Muscle of leg (tissue), 11 donors: ENCODE measurements around the gene SDF4. TPM values are rescaled to one million over a fixed set of nuclear protein-coding genes. Genes with fewer than 3 reads are reported as not detected.
"Not testable (repeated sequence)": the region's sequence is repeated elsewhere in the genome, so short reads cannot be mapped to it uniquely, and the experiment has no call there.

Experiments
- DNase-seq: peaks from one replicate; pipeline ENCODE4 v3.0.0; 2013
- H3K27ac ChIP-seq: one replicate; pipeline ENCODE4 v1.5.1; 2013; ENCODE audit warnings: mild to moderate bottlenecking, low read length, control low read depth
- H3K27me3 ChIP-seq: one replicate; pipeline ENCODE4 v1.6.1; 2013; ENCODE audit warnings: low read length; ENCODE audit not compliant: control insufficient read depth, insufficient read depth
- H3K36me3 ChIP-seq: one replicate; pipeline ENCODE4 v1.6.1; 2013; ENCODE audit warnings: low read length; ENCODE audit not compliant: control insufficient read depth, insufficient read depth
- H3K4me1 ChIP-seq: one replicate; pipeline ENCODE4 v1.6.1; 2013; ENCODE audit warnings: low read length; ENCODE audit not compliant: control insufficient read depth, insufficient read depth
- H3K4me3 ChIP-seq: one replicate; pipeline ENCODE4 v1.5.1; 2013; ENCODE audit warnings: low read length, control low read depth
- H3K9me3 ChIP-seq: replicated peaks from 2 replicates; pipeline ENCODE4 v1.6.1; 2013; ENCODE audit warnings: low read depth, low read length; ENCODE audit not compliant: control insufficient read depth
- WGBS: methylation state at CpG from one replicate; pipeline ENCODE4 v1.1.5; 2013; ENCODE audit warnings: missing lambda C conversion rate; ENCODE audit not compliant: insufficient coverage; 5-methylcytosine and 5-hydroxymethylcytosine counted together
- polyA plus RNA-seq, 8 donors: library from polyadenylated mRNA; unstranded; fragments of 120-200 nt; gene quantifications; one replicate each; pipeline versions ENCODE4 v1.2.1 to v1.2.3, GENCODE V29; 2013; ENCODE audit warnings: inconsistent platforms in 1 of 8, low replicate concordance in 1 of 8; ENCODE audit not compliant: insufficient read length in 8 of 8, insufficient read depth in 1 of 8
- total RNA-seq: library from RNA; stranded (reverse); fragments of 120-200 nt; gene quantifications from one replicate; pipeline ENCODE4 v1.2.4, GENCODE V29; 2013

The SDF4 gene
- total and polyA plus RNA-seq, 9 donors: 57.2 to 117 (median 98.6) TPM

DNA sequence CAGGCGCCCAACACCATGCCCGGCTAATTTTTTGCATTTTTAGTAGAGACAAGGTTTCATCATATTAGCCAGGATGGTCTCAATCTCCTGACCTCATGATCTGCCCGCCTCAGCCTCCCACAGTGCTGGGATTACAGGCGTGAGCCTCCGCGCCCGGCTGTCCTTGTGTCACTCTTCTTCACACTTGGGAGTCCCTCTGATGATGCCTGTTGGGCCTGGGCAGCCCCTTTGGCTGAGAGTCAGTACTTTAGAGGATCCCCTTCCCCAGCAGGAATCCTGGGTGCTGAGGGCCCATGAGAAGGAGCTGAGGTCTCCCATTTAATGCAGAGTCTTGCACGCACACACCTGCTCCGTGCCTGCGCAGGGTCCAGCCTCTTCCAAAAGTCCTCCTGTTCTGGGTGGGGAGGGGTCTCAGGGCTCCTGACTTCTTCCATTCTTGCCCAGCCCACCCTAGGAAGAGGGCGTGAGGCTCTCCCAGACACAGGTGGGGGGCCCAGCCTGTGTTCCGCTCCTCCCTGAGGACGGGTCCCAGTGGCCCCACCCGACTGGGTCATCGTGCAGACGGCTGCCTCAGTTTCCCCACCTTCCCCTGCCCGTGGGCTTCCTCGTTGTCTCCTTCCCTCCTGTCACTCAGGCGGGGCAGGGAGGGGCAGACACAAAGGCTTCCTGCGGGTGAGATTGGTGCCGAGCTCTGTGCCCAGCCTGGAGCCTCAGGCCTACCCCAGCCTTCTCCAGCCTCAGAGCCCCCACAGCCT is 54.2 kb downstream of the SDF4 start:
- no peak for DNase-seq
- 86% methylated on average over 14 of the region's 21 CpGs for WGBS

DNA sequence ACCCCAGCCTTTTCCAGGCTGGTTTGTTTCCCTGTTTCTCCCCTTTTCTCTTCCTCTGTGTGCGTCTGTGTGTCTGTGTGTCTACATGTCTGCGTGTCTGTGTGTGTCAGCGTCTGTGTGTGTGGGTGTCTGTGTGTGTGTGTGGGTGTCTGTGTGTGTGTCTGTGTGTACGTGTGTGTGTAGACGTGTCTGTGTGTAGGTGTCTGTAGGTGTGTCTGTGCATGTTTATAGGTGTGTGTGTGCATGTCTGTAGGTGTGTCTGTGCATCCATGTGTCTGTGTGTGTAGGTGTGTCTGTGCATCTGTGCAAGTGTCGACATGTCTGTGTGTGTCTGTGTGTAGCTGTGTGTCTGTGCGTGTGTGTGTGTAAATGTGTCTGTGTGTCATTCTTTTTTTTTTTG is 54.9 kb downstream of the SDF4 start:
- Histone ChIP-seq H3K4me1 (peaks cover 22% of the 10 kb centered on the region), H3K27me3 (peaks cover 58% of the 10 kb centered on the region), H3K36me3 (no peaks in the 10 kb centered on the region), H3K9me3 (no peaks in the 10 kb centered on the region), H3K27ac (no peak overlapping the region), H3K4me3 (no peak overlapping the region)
- no peak for DNase-seq
- WGBS: 75% methylated on average over 2 of the region's 7 CpGs

More for the DNA sequence above, 54.2 kb downstream of the SDF4 start:
- H3K27me3 ChIP-seq: peaks cover 52% of the 10 kb centered on the region
- H3K4me3 ChIP-seq: no peak overlapping the region
- no peaks in the 10 kb centered on the region for H3K9me3 ChIP-seq
- peaks cover 29% of the 10 kb centered on the region for H3K4me1 ChIP-seq
- no peaks in the 10 kb centered on the region for H3K36me3 ChIP-seq
- no peak overlapping the region for H3K27ac ChIP-seq

- not testable (repeated sequence) for H3K9me3 ChIP-seq, DNase-seq, H3K27ac ChIP-seq, H3K4me3 ChIP-seq, H3K36me3 ChIP-seq
- 33% methylated on average over 19 of the region's 22 CpGs for WGBS
- Histone ChIP-seq H3K4me1 (peaks cover 15% of the 10 kb centered on the region), H3K27me3 (peaks cover 65% of the 10 kb centered on the region)
Observed at GRCh38 chr1:1176063-1176761, 55.6 kb downstream of the SDF4 start.

GRCh38 chr1:1175221-1176062 is 56.4 kb downstream of the SDF4 start:
- WGBS: 74% methylated on average over 24 of the region's 29 CpGs
- peaks cover 11% of the 10 kb centered on the region for H3K4me1 ChIP-seq
- no peak overlapping the region for H3K27ac ChIP-seq
- H3K36me3 ChIP-seq: no peaks in the 10 kb centered on the region
- no peak for DNase-seq
- H3K27me3 ChIP-seq: peaks cover 73% of the 10 kb centered on the region
- no peaks in the 10 kb centered on the region for H3K9me3 ChIP-seq
- no peak overlapping the region for H3K4me3 ChIP-seq

DNA sequence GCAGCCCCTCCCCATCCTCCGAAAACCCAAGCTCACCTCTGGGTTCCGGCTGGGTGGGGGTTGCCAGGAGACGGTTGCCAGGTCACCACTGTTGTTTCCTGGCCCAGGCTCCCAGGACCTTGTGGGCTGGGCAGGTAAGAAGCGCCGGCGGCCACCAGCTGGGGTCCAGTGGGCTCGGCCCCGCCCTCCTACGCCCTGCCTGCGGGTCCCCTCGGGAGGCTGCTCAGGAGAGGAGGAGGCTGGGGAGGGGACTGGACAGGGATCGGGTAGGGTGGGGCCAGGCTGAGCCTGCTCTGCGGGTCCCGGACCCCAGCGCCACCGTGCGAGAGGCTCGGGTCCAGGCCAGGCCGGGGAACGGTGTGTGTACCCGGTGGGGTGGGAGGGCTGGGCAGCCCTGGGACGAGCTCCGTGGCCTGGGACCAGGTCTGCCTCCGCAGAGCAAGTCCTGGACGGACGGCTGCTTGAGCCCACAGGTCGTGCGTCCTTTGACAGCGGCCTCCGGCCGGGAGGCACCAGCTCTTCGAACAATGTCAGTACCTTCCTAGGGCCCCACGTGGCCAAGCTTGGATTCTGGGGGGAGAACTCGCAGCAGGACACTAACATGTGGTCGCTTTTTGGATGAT is 57.9 kb downstream of the SDF4 start, which contains the start of gene TTLL10:
TSS of gene TTLL10 (plus strand) at position 88 of the 623 bp plus-strand sequence. CDS start 5,336 bp downstream, outside the sequence.
- Histone ChIP-seq H3K4me1 (peaks cover 12% of the 10 kb centered on the region), H3K27me3 (peaks cover 85% of the 10 kb centered on the region), H3K36me3 (no peaks in the 10 kb centered on the region), H3K27ac (no peak within 1 kb of the TSS), H3K4me3 (no peak within 1 kb of the TSS), H3K9me3 (no peaks in the 10 kb centered on the region)
- WGBS: 10% methylated on average over 31 of the region's 35 CpGs
- DNase-seq: no peak

DNA sequence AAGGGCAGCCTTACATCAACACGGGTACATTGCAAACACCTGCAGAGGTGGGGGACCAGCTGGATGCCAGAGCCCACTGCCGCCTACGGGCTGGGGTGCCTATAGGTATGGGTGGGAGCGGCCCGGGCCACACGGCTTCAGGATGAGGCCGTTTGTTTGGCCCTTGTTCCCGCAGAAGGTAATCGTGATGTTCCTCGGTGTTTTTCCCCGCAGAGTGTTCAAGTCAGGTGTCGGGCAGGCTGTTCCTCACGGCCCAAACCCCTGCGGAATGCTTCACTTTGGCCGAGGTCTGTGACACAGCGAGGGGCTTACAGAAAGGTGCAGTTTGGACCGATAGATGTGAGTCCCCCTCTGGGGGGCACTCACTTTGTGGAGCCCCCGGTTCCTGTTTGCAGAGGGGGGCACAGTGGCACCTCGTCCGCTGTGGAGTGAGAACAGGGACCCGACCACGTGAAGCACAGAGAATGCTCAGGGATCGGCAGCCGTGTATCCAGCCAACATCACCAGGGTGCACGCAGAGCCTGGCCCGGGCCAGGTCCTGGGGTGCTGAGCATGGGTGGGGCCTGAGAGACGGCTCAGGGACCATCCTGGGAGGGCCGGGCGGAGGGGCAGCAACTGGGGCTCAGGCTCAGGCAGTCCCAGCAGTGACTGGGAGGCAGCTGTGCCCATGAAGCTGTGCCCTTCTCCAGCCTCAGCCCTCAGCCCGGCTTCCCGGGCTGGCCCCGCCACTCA is 58.6 kb downstream of the SDF4 start:
- no peak overlapping the region for H3K4me3 ChIP-seq
- H3K27ac ChIP-seq: no peak overlapping the region
- H3K27me3 ChIP-seq: peaks cover 90% of the 10 kb centered on the region
- DNase-seq: no peak
- 38% methylated on average over 31 of the region's 32 CpGs for WGBS
- H3K9me3 ChIP-seq: no peaks in the 10 kb centered on the region
- H3K4me1 ChIP-seq: peaks cover 12% of the 10 kb centered on the region
- no peaks in the 10 kb centered on the region for H3K36me3 ChIP-seq

- Histone ChIP-seq H3K36me3 (no peaks in the 10 kb centered on the region), H3K4me3 (no peak overlapping the region), H3K27ac (no peak overlapping the region), H3K27me3 (peaks cover 78% of the 10 kb centered on the region), H3K4me1 (peaks cover 12% of the 10 kb centered on the region), H3K9me3 (no peaks in the 10 kb centered on the region)
- no peak for DNase-seq
- 68% methylated on average over 19 of the region's 33 CpGs for WGBS
Observed at GRCh38 chr1:1171546-1172340, 60.1 kb downstream of the SDF4 start.

DNA sequence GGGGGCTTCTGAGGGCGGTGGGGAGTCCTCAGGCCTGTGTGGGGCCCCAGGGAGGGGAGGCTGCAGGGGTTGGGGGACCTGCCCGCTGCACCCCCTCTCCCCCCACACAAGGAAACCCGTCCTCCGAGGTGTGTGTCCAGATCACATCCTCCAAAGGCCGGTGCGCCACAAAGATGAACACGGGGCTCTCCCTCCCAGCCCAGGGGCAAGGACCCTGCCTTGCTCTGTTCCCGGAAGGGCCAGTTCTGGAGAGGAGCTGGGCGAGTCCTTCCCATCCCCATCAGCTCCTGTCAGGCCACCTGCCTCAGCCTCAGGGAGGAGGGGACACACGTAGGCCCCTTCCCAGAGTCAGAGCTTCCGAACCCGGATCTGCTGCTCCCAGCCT is 60.6 kb downstream of the SDF4 start:
- no peak overlapping the region for H3K4me3 ChIP-seq
- no peaks in the 10 kb centered on the region for H3K36me3 ChIP-seq
- no peak overlapping the region for H3K27ac ChIP-seq
- peaks cover 14% of the 10 kb centered on the region for H3K4me1 ChIP-seq
- WGBS: 62% methylated on average over 7 of the region's 12 CpGs
- no peaks in the 10 kb centered on the region for H3K9me3 ChIP-seq
- peaks cover 75% of the 10 kb centered on the region for H3K27me3 ChIP-seq
- no peak for DNase-seq
